Left cardiac atrium (tissue), 4 donors: Measurements from ENCODE around the gene BMP7. TPM values are rescaled to one million over a fixed set of nuclear protein-coding genes. Genes with fewer than 3 reads are reported as not detected.

Source experiments
- ATAC-seq, 2 donors: fragments of 200-7000 bp; cut with Tn5 transposase; one replicate each; pipeline ENCODE4 v1.9.1; 2020; ENCODE audit warnings: mild to moderate bottlenecking in 2 of 2, moderate library complexity in 2 of 2
- DNase-seq: peaks from one replicate; pipeline ENCODE4 v3.0.0-alpha.2; 2020
- intact Hi-C, 2 donors: fragments of 100-400 bp; cut with DNase I; formaldehyde crosslinking; loops; one replicate each; pipeline versions ENCODE4 v1.14.1 to v1.15.1; 2022 to 2023
- total RNA-seq, 2 donors: library from RNA; stranded (reverse); fragmentation: NEBNext Ultra II Directional; extraction: Animal tissue kit (Norgen Biotek cat#: 25700); gene quantifications; one replicate each; pipeline ENCODE4 v1.2.1, GENCODE V29; 2021
- donor health status: DM: no; HTN: yes; CAD: no.
- donor health status: DM: no; HTN: yes; CAD: no; lungs with severe emphysema.
- donor health status: DM: yes; HTN: yes; CAD: no.
- donor health status: Dilated cardiomyopathy.

The BMP7 gene
- total RNA-seq, 2 donors from 2014 or later: 23.9 to 29.3 TPM

DNA sequence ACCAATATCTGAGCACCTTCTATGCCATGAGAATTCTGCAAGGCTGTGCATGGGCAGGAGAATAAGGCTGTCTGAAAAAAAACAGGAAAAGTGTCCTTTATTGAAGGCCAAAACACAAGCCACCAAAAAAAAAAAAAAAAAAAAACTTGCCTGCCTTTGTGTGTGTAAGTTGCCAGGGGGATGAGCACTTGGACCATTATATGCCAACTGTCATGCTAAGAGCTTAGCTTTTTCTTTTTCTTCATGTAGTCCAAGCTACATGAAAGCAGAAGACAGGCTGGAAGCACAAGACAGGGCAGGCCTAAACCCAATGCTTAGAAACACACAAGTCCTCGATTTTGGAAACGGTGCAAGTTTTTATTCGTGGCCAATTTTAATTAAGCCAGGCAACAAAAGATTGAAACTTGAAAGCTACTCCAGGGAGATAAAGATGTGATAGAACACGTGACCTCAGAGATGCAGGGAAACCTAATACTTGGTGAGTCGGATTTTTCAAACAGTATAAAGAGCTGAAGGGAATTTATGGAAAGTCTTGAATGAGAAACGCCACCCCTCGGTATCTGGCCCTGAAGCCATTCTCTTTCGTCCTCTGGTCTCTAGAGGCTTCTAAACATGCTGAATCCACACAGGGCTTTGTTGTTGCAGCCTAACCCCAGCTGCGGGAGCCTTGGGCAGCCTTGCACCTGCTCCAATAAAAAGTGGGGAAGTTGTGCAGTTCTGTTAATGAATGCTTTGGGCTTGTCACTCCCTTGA lies 8.6 kb downstream of the BMP7 start:
- no peak for ATAC-seq
- intact Hi-C loops: no loop called here
- no peak for DNase-seq

DNA sequence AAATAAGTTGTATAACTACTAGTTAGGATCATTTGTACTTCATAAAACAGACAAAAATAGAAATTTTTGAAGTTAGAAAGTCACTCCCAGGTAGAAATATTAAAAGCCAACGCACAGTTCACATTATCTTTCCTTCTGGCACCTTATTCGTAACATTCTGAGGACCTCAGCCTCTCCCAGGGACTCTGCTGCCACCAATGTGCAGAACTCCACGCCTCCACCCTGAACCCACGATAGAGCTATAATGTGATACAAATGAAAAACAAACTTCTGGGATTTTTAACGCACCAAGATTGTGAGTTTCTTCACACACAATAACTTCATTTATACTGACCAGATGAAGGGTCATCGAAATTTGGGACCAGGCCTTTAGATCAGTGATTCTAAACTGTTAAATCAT lies 9.5 kb downstream of the BMP7 start:
- DNase-seq: no peak
- intact Hi-C loops: no loop called here
- no peak for ATAC-seq

DNA sequence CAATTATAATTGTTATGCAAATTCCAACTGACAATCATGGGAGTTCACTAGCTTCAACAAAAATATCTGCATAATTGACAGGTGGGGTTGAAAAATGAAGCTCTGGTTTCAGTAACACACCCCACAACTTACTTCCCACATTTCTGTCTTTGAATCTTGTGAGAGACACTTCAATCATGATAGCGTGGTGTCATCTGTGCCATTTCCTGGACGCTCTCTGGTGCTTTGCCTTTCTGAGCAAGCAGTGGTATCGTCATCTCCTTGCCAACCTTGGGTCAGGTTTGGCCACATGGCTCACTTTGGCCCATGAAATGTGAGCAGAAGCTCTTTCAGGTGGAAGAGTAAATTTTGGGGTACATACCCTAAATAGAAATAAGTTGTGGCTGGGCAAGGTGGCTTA lies 10.2 kb downstream of the BMP7 start:
- intact Hi-C loops: no loop called here
- DNase-seq (no peak), ATAC-seq (no peak)

- DNase-seq (no peak), ATAC-seq (no peak)
- intact Hi-C loops: no loop called here
Observed at GRCh38 chr20:57255183-57255582, 11.3 kb downstream of the BMP7 start.

DNA sequence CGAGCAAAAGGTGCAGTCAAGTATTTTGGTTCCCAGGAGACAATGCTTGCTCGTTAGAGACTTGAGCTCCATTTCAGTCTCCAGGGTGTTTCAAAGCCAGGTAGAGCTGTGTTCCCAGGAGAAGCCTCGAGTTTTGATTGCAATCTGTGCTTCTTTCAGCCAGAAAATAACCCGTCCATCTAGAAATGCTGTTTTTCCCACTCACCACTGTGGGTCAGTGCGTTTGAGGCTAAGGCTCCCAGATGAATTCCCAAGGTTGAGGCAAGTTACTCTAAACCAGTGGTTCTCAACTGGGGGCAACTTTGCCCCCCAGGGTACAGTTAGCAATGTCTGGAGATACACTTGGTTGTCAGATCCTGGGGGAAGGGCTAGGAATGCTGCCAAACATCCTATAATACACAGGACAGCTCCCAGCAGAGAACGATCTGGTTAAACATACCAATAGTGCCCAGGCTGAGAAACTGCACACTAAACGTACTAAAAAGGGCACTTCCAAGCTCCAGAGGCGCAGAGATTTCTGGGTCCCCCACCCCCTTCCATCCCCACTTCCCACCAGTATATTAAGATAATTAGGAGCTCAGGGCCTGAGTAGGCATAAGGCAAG lies 13.8 kb downstream of the BMP7 start:
- intact Hi-C loops: no loop called here
- DNase-seq (no peak), ATAC-seq (no peak)

- DNase-seq (no peak), ATAC-seq (no peak)
- intact Hi-C loops: no loop called here
Observed at GRCh38 chr20:57251949-57252348, 14.5 kb downstream of the BMP7 start.

DNA sequence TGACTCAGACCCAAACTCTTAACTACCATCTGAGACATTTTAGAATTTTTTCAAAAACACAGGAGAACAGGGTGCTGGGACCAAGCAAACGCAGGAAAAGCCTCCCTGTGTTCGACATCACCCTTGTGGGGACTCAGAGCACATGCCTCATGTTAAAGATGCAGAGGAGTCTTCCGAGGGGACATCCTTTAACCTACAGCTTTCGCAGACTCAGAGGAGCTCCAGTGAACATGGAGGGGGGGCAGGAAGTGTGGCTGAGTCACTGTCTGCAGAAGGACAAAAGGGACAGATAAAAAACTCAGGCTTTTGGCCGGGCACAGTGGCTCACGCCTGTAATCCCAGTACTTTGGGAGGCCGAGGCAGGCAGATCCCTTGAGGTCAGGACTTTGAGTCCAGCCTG lies 15.1 kb downstream of the BMP7 start:
- peak; percentile 44 to 85 for ATAC-seq
- intact Hi-C loops: no loop called here
- DNase-seq: no peak

- intact Hi-C loops: no loop called here
- ATAC-seq (peak in 1 of 2 donors; percentile 72), DNase-seq (no peak)
Observed at GRCh38 chr20:57250607-57251343, 15.7 kb downstream of the BMP7 start.

- intact Hi-C loops: no loop called here
- ATAC-seq (no peak), DNase-seq (no peak)
Observed at GRCh38 chr20:57249772-57250171, 16.7 kb downstream of the BMP7 start.

- intact Hi-C loops: no loop called here
- DNase-seq (no peak), ATAC-seq (no peak)
Observed at GRCh38 chr20:57249073-57249472, 17.4 kb downstream of the BMP7 start.

DNA sequence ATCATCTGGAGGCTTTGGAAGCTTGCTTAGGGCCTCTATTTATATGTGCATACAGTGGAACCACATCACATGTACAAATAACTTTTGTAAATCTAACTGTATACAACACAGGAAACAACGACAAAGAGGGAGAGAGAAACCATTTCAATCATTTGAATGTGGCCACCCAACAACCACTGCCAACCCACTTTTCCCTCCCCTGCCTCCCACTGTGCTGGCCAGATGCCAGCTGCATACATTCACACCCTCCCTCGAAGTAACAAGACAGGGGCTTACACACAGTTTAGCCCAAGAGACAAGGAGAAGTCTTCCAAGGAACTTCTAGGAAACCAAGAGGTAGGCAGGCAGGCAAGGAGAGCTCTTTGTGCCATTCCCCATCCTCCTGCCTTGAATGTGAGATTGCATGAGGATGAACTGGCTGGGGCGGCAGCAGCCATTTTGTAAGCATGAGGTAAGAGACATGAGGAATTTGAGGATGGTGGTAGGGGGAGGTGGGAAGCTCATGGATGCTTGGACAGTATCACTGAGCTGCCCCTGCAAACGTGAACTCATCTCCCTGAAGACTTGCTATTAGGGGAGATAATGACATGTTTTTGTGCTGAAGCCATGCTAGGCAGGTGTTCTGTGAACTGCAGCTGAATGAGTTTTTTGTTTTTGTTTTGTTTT lies 18.2 kb downstream of the BMP7 start:
- intact Hi-C loops: no loop called here
- DNase-seq: no peak
- no peak for ATAC-seq

DNA sequence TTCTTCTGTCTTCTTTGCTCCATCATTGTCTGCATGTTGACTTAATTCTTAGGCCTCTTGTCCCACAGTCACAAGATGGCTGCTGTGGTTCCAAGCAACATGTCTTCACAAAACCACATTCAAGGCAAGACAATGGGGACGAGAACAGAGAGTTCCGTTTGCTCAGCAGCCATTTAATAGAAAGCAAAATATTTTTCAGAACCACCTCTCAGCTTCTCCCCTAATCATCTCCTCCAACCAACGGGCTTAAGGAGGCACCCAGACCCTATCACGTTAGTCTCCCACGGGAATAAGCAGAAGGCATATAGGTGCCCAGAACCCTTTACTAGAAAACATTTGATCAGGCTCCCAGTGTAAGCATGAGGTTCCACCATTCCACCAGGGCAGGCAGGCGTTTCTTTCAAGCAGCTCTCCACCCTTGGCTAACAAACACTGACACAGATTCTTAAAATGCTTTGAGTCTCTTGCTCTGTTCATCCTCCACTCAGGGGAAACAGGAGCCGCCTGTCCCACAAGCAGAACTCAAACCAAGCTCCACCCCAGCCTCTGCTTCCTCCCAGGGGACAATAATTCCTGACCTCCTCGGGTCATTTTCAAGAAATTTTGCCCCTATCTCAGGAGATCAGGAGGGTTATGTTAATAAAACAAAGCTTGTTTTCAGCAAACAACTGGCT lies 19.0 kb downstream of the BMP7 start:
- intact Hi-C loops: no loop called here
- no peak for ATAC-seq
- DNase-seq: no peak

DNA sequence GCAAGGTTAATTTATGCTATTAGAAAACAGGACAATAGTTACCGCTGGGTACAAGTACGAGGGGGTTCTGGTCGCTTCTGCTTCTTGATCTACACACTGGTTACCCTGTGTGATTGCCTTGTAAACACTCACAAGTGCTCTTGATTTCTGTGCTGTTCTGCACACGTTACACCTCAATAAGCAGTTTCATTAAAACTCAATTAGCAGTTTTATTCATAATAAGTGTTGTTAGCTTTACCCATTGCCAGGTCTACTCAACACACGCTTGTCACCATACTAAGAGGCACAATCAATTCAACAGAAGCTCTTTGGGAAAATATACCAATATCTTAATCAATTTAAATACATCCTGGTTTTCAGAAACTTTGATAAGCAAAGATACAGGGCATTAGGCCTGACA lies 20.4 kb downstream of the BMP7 start:
- DNase-seq: no peak
- intact Hi-C loops: no loop called here
- ATAC-seq: no peak

DNA sequence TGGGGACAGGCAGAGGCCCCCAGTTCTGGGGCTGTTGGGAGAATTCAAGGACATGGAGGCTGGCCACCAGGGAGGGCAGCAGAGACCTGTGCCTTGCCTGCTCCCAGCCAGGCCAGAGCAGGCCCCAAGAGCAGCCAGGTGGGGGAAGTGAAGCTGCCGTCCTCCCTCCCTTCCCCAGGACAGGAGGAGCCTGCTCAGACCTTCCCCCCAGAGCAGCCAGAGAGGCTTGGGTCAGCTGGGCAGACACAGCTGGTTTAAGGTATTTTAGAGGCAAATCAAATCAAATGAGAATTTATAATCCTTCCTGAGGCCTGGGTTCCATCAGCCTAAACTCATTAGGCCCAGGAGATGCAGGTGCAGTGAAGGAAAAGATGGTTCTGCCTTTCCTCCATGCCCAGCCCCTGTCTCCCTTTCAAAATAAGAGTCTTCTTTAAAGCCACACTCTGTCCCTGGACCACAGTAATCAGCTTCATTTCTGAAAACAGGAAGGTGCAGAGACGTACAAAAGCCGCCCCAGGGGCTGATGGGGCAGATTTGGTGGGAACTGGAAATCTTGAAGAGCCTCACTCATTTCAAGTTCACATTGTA lies 21.7 kb downstream of the BMP7 start:
- intact Hi-C loops: no loop called here
- peak in 1 of 2 donors; percentile 30 for ATAC-seq
- DNase-seq: no peak

DNA sequence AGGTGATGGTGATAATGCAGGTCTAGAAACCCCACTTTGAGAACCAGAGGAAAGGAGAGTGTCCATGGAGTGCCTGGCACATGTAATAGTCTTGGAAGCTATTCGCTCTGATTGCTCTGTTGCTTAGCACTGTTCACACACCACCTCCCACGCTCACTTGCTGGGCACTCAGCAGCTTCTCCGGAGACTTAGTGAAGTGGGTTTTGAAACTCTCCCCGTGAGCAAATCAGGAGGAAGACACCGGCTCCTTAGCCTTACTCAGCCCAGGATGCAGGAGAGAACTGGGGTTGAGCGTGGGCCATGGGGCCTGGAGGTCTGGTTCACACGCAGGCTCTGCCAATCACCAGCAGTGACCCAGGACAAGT lies 22.2 kb downstream of the BMP7 start:
- DNase-seq (no peak), ATAC-seq (peak in 1 of 2 donors; percentile 76)
- intact Hi-C loops: no loop called here

GRCh38 chr20:57243480-57244220 lies 22.8 kb downstream of the BMP7 start:
- peak in 1 of 2 donors; percentile 49 for ATAC-seq

DNA sequence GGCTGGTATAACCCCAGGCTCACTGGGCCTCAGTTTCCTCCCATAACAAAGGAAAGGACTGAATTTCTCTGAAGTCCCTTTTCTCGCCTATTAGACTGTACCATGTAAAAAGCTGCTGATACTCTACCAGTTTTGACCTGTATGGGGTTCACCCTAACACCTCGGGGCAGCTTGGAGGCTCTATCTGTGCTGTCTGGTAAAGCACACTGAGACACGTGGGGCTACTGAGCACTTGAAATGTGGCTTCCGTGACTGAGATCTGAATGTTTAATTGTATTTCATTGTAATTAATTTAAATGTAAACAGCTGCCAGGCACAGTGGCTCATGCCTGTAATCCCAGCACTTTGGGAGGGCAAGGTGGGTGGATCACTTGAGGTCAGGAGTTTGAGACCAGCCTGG lies 24.0 kb downstream of the BMP7 start:
- DNase-seq: no peak
- ATAC-seq: no peak
- intact Hi-C loops: no loop called here

More at GRCh38 chr20:57243480-57244220, 22.8 kb downstream of the BMP7 start:
- intact Hi-C loops: no loop called here
- no peak for DNase-seq

- intact Hi-C loops: no loop called here
- no peak for DNase-seq
- ATAC-seq: no peak
Observed at GRCh38 chr20:57241363-57241991, 25.0 kb downstream of the BMP7 start.
